ENCODE results near the gene IQSEC2.

The IQSEC2 gene

GRCh38 chrX:53281321-53281822 lies at the start of gene IQSEC2:
TSS of gene IQSEC2 (minus strand) at chrX:53281584.
- Histone ChIP-seq H3K36me3 (ENCODE audit: control insufficient read depth, insufficient read depth, low read length) (no peaks in the 10 kb centered on the region), H3K9ac (ENCODE audit: low read length) (no peak within 1 kb of the TSS), H3K27me3 (ENCODE audit: control insufficient read depth, insufficient read depth, low read length) (peaks cover 3% of the 10 kb centered on the region), H3K27ac (ENCODE audit: low read depth, low read length) (peak within 1 kb of the TSS; percentile 67), H3K4me3 (ENCODE audit: low read length) (peak within 1 kb of the TSS; percentile 49), H3K4me1 (ENCODE audit: control insufficient read depth, insufficient read depth, low read length) (peaks cover 5% of the 10 kb centered on the region)

GRCh38 chrX:53330331-53330730 lies 48.9 kb upstream of the IQSEC2 start:
- H3K9ac ChIP-seq (ENCODE audit: low read length), result no peak overlapping the region
- H3K27me3 ChIP-seq (ENCODE audit: control insufficient read depth, insufficient read depth, low read length), result peaks cover 9% of the 10 kb centered on the region
- no peak overlapping the region for H3K27ac ChIP-seq (ENCODE audit: low read depth, low read length)
- no peaks in the 10 kb centered on the region for H3K36me3 ChIP-seq (ENCODE audit: control insufficient read depth, insufficient read depth, low read length)
- H3K4me3 ChIP-seq (ENCODE audit: low read length), result no peak overlapping the region
- no peaks in the 10 kb centered on the region for H3K4me1 ChIP-seq (ENCODE audit: control insufficient read depth, insufficient read depth, low read length)

GRCh38 chrX:53324803-53325202 lies 43.4 kb upstream of the IQSEC2 start:
- Histone ChIP-seq H3K27ac (ENCODE audit: low read depth, low read length) (no peak overlapping the region), H3K9ac (ENCODE audit: low read length) (no peak overlapping the region), H3K36me3 (ENCODE audit: control insufficient read depth, insufficient read depth, low read length) (no peaks in the 10 kb centered on the region), H3K27me3 (ENCODE audit: control insufficient read depth, insufficient read depth, low read length) (peaks cover 23% of the 10 kb centered on the region), H3K4me1 (ENCODE audit: control insufficient read depth, insufficient read depth, low read length) (no peaks in the 10 kb centered on the region), H3K4me3 (ENCODE audit: low read length) (no peak overlapping the region)

GRCh38 chrX:53324085-53324484 lies 42.7 kb upstream of the IQSEC2 start:
- peaks cover 30% of the 10 kb centered on the region for H3K27me3 ChIP-seq (ENCODE audit: control insufficient read depth, insufficient read depth, low read length)
- H3K36me3 ChIP-seq (ENCODE audit: control insufficient read depth, insufficient read depth, low read length), result no peaks in the 10 kb centered on the region
- H3K27ac ChIP-seq (ENCODE audit: low read depth, low read length), result no peak overlapping the region
- no peak overlapping the region for H3K4me3 ChIP-seq (ENCODE audit: low read length)
- H3K4me1 ChIP-seq (ENCODE audit: control insufficient read depth, insufficient read depth, low read length), result no peaks in the 10 kb centered on the region
- no peak overlapping the region for H3K9ac ChIP-seq (ENCODE audit: low read length)

GRCh38 chrX:53323196-53323595 lies 41.8 kb upstream of the IQSEC2 start:
- Histone ChIP-seq H3K36me3 (ENCODE audit: control insufficient read depth, insufficient read depth, low read length) (no peaks in the 10 kb centered on the region), H3K4me1 (ENCODE audit: control insufficient read depth, insufficient read depth, low read length) (no peaks in the 10 kb centered on the region), H3K27ac (ENCODE audit: low read depth, low read length) (no peak overlapping the region), H3K27me3 (ENCODE audit: control insufficient read depth, insufficient read depth, low read length) (peaks cover 36% of the 10 kb centered on the region), H3K9ac (ENCODE audit: low read length) (no peak overlapping the region), H3K4me3 (ENCODE audit: low read length) (no peak overlapping the region)

GRCh38 chrX:53321943-53322497 lies 40.6 kb upstream of the IQSEC2 start:
- H3K4me3 ChIP-seq (ENCODE audit: low read length), result no peak overlapping the region
- no peaks in the 10 kb centered on the region for H3K4me1 ChIP-seq (ENCODE audit: control insufficient read depth, insufficient read depth, low read length)
- H3K27me3 ChIP-seq (ENCODE audit: control insufficient read depth, insufficient read depth, low read length), result peaks cover 36% of the 10 kb centered on the region
- H3K36me3 ChIP-seq (ENCODE audit: control insufficient read depth, insufficient read depth, low read length), result no peaks in the 10 kb centered on the region
- H3K27ac ChIP-seq (ENCODE audit: low read depth, low read length), result no peak overlapping the region
- no peak overlapping the region for H3K9ac ChIP-seq (ENCODE audit: low read length)

- H3K4me1 ChIP-seq (ENCODE audit: control insufficient read depth, insufficient read depth, low read length), result no peaks in the 10 kb centered on the region
- H3K36me3 ChIP-seq (ENCODE audit: control insufficient read depth, insufficient read depth, low read length), result no peaks in the 10 kb centered on the region
- H3K9ac ChIP-seq (ENCODE audit: low read length), result no peak overlapping the region
- H3K27ac ChIP-seq (ENCODE audit: low read depth, low read length), result no peak overlapping the region
- H3K27me3 ChIP-seq (ENCODE audit: control insufficient read depth, insufficient read depth, low read length), result peaks cover 36% of the 10 kb centered on the region
- H3K4me3 ChIP-seq (ENCODE audit: low read length), result peak overlapping the region; percentile 65
Measured at GRCh38 chrX:53321230-53321942, 40.0 kb upstream of the IQSEC2 start.

GRCh38 chrX:53320543-53321229 lies 39.3 kb upstream of the IQSEC2 start:
- peak overlapping the region; percentile 8 for H3K9ac ChIP-seq (ENCODE audit: low read length)
- no peaks in the 10 kb centered on the region for H3K4me1 ChIP-seq (ENCODE audit: control insufficient read depth, insufficient read depth, low read length)
- H3K27me3 ChIP-seq (ENCODE audit: control insufficient read depth, insufficient read depth, low read length), result peaks cover 39% of the 10 kb centered on the region
- no peak overlapping the region for H3K27ac ChIP-seq (ENCODE audit: low read depth, low read length)
- H3K4me3 ChIP-seq (ENCODE audit: low read length), result peak overlapping the region; percentile 65
- no peaks in the 10 kb centered on the region for H3K36me3 ChIP-seq (ENCODE audit: control insufficient read depth, insufficient read depth, low read length)

GRCh38 chrX:53319614-53320542 lies 38.5 kb upstream of the IQSEC2 start:
- no peak overlapping the region for H3K9ac ChIP-seq (ENCODE audit: low read length)
- peak overlapping the region; percentile 65 for H3K4me3 ChIP-seq (ENCODE audit: low read length)
- no peak overlapping the region for H3K27ac ChIP-seq (ENCODE audit: low read depth, low read length)
- H3K36me3 ChIP-seq (ENCODE audit: control insufficient read depth, insufficient read depth, low read length), result no peaks in the 10 kb centered on the region
- no peaks in the 10 kb centered on the region for H3K4me1 ChIP-seq (ENCODE audit: control insufficient read depth, insufficient read depth, low read length)
- H3K27me3 ChIP-seq (ENCODE audit: control insufficient read depth, insufficient read depth, low read length), result peaks cover 40% of the 10 kb centered on the region

GRCh38 chrX:53318766-53319353 lies 37.5 kb upstream of the IQSEC2 start:
- H3K27me3 ChIP-seq (ENCODE audit: control insufficient read depth, insufficient read depth, low read length), result peaks cover 40% of the 10 kb centered on the region
- H3K36me3 ChIP-seq (ENCODE audit: control insufficient read depth, insufficient read depth, low read length), result no peaks in the 10 kb centered on the region
- H3K9ac ChIP-seq (ENCODE audit: low read length), result no peak overlapping the region
- no peak overlapping the region for H3K27ac ChIP-seq (ENCODE audit: low read depth, low read length)
- H3K4me1 ChIP-seq (ENCODE audit: control insufficient read depth, insufficient read depth, low read length), result no peaks in the 10 kb centered on the region
- H3K4me3 ChIP-seq (ENCODE audit: low read length), result no peak overlapping the region

GRCh38 chrX:53317365-53318069 lies 36.1 kb upstream of the IQSEC2 start:
- Histone ChIP-seq H3K27me3 (ENCODE audit: control insufficient read depth, insufficient read depth, low read length) (peaks cover 35% of the 10 kb centered on the region), H3K4me3 (ENCODE audit: low read length) (no peak overlapping the region), H3K9ac (ENCODE audit: low read length) (no peak overlapping the region), H3K27ac (ENCODE audit: low read depth, low read length) (no peak overlapping the region), H3K36me3 (ENCODE audit: control insufficient read depth, insufficient read depth, low read length) (no peaks in the 10 kb centered on the region), H3K4me1 (ENCODE audit: control insufficient read depth, insufficient read depth, low read length) (no peaks in the 10 kb centered on the region)

All from rectal smooth muscle tissue (tissue), 1 donor.